ENCODE measurements around the gene SKIC3. TPM values are rescaled to one million over a fixed set of nuclear protein-coding genes. Genes with fewer than 3 reads are reported as not detected.

Gene SKIC3
- total RNA-seq, 1 donor, result 177 TPM

DNA sequence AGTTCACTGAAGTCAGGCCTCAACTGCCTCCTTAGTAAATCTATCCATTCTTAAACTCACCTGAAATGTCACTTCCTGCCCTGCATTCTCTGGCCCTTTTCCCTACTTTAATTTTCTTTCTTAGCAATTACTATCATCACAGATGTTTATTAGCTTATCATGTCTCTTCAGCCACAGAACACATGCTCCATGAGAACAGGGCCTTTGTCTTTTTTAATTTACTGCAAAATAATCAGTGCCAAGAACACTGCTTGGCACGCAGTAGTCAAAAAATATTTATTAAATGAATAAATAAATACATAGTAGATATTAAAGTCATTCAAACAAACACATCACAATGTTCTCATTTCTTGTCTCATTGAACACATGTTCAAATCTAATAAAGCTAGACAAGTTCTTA, 46.2 kb downstream of the SKIC3 start:
- Histone ChIP-seq H3K36me3 (ENCODE audit: insufficient read depth, low read length) (peaks cover 69% of the 10 kb centered on the region), H3K79me2 (ENCODE audit: insufficient read depth, low read length) (no peaks in the 10 kb centered on the region), H2AFZ (ENCODE audit: low read length) (no peak overlapping the region)

More for the DNA sequence above, 46.2 kb downstream of the SKIC3 start:
- Histone ChIP-seq H3K4me2 (ENCODE audit: insufficient read depth, low read length) (no peak overlapping the region), H3K27ac (ENCODE audit: low read depth, low read length) (no peak overlapping the region), H4K20me1 (ENCODE audit: insufficient read depth, low read length) (no peaks in the 10 kb centered on the region), H3K27me3 (ENCODE audit: insufficient read depth, low read length) (no peaks in the 10 kb centered on the region), H3K9me3 (ENCODE audit: low read depth, low read length) (no peaks in the 10 kb centered on the region), H3K4me3 (ENCODE audit: insufficient read depth, low read length) (no peak overlapping the region), H3K4me1 (ENCODE audit: insufficient read depth, low read length) (no peaks in the 10 kb centered on the region)
- no peak for DNase-seq (ENCODE audit: insufficient read length, low spot score, missing footprints)
- TF ChIP-seq, protein P1, sequence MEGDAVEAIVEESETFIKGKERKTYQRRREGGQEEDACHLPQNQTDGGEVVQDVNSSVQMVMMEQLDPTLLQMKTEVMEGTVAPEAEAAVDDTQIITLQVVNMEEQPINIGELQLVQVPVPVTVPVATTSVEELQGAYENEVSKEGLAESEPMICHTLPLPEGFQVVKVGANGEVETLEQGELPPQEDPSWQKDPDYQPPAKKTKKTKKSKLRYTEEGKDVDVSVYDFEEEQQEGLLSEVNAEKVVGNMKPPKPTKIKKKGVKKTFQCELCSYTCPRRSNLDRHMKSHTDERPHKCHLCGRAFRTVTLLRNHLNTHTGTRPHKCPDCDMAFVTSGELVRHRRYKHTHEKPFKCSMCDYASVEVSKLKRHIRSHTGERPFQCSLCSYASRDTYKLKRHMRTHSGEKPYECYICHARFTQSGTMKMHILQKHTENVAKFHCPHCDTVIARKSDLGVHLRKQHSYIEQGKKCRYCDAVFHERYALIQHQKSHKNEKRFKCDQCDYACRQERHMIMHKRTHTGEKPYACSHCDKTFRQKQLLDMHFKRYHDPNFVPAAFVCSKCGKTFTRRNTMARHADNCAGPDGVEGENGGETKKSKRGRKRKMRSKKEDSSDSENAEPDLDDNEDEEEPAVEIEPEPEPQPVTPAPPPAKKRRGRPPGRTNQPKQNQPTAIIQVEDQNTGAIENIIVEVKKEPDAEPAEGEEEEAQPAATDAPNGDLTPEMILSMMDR (IDR thresholded peaks at IDR 0.05; ENCODE audit: extremely low read depth, low read depth, low read length), result no peak

Small RNA genes within 50 kb of the gene (small RNA-seq; reads per million reads assigned to genes)
- gene RNU6-308P, result not detected

Other genes starting within 250 kb of the SKIC3 start
- not detected in 2 replicates for gene FAM81B, start 163.6 kb downstream of the SKIC3 start, total RNA-seq
- gene ARSK, start 124 bp upstream of the SKIC3 start, total RNA-seq, result 10.5 and 13.0 TPM in 2 replicates
- gene GPR150, start 65.1 kb upstream of the SKIC3 start, total RNA-seq, result 0.29 and 0.36 TPM in 2 replicates
- 2.7 and 4.3 TPM in 2 replicates for gene RFESD, start 91.8 kb upstream of the SKIC3 start, total RNA-seq
- gene SPATA9, start 128.0 kb upstream of the SKIC3 start, total RNA-seq, result 0.36 and 1.2 TPM in 2 replicates
- gene RHOBTB3, start 176.4 kb upstream of the SKIC3 start, total RNA-seq, result 314 and 349 TPM in 2 replicates